Measurements from ENCODE around the gene CFAP97.
"Not testable (repeated sequence)": the region's sequence is repeated elsewhere in the genome, so short reads cannot be mapped to it uniquely, and the experiment has no call there.

The CFAP97 gene

DNA sequence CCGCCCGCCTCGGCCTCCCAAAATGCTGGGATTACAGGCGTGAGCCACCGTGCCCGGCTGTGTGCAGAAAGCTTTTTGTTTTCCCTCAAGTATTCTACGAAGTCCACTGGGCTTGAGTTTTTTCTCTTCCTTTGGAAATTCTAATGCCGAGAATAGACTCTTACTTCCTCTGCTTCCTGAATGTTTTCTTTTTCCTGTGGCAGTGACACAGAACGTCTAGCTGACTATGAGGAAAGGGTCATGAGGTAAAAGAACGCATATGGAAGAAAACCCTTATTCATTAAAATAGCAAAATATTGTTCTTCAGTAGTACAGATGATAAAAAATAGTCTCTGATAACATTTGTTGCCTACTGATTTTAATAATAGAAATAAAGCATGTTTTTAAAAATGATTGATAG, 65.6 kb downstream of the CFAP97 start:
- DNase-seq = no peak

DNA sequence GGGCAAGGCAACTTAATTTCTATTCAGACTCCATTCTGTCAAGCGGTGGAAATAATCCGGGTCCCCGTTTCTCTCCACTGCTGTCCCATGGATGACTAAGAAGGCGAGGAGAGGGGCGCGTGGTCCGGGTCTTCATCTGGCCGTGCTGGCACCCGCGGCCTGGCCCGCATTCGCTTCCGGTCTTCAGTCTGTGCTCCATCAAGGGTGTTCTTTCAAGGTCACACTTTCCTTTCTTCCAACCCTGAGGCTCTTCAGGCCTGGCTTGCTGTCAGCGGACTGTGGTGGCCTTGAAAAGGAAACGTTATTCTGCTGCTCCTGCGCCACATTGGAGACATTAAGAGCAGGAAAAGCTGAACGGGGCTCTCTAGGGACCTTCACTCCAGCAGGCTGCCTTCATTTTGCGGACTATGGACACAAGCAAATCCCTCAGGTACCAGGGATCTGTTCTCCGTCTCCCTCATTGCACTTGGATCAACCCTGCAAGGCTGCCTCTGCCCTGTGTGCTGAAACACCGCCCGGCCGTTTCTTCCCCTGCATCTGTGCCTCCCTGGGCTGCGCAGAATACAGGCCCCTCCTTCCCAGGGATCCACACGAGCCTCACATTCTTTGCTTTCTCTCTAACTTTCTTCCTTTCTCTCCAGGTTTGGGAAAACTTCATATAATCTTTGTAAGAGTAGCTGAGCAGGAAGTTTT, 66.4 kb downstream of the CFAP97 start:
- no peak for DNase-seq

DNA sequence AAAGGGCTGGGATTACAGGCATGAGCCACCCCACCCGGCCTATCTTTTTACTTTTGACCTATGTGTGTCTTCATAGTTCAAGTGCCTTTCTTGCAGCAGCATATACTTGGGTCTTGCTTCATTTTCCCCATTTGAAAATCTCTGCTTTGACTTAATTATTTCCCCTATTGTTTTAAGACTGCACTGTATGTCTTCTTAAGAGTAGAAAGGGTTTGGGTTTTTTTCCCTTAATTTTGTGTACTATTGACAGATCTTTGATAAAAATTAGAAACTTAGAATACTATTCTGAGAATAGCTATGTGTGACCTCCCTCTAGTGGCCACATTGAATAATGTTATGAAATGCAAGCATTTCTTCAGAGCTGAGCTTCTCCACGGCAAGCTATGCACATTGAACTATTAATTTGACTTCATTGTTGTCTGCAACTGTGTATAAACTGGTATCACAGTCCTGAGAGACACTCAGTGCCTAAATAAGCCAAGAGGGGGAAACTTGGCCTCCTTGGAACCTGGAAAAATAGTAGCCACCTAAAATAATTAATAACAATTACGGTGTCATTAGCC, 69.4 kb downstream of the CFAP97 start:
- peak in 1 of 2 donors; percentile 57 for DNase-seq

DNA sequence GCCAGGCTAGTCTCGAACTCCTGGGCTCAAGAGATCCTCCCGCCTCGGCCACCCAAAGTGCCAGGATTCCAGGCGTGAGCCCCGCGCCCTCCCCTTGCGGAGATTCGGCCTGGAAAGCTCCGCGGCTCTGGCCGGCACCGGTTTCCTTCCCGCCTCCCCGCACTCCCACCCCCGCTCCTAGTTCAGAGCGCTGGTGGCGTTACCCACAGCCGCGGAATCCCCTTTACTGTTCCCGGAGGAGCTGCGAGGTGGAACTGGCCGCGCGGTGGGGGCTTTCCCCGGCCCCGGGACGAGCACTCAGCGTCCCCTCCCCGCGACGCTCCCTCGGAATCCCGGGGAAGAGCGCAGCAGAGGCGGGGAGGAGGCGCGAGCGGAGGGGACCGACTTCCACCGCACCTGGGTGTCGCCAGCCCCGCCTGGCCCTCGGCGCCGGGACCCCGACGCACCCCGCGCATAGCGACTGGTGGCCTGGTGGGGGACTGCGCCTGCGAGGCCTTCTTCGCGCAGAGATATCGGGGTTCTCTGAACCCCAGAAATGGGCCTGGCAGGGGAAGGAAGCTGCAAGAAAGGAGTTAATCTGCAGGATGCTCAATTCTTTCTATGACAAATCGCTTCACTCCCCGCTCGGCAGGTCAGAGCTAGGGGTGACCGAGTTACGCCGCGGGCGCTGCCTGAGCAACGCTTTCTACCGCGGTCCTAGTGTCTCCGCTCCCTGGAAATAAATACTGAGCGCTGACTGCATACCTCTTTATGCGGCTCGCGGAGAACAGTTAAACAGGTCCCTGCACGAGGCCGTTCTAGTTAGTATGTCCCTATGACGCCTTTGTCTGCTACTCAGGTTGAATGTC, 75.3 kb downstream of the CFAP97 start:
- DNase-seq = peak; percentile 8 to 22

DNA sequence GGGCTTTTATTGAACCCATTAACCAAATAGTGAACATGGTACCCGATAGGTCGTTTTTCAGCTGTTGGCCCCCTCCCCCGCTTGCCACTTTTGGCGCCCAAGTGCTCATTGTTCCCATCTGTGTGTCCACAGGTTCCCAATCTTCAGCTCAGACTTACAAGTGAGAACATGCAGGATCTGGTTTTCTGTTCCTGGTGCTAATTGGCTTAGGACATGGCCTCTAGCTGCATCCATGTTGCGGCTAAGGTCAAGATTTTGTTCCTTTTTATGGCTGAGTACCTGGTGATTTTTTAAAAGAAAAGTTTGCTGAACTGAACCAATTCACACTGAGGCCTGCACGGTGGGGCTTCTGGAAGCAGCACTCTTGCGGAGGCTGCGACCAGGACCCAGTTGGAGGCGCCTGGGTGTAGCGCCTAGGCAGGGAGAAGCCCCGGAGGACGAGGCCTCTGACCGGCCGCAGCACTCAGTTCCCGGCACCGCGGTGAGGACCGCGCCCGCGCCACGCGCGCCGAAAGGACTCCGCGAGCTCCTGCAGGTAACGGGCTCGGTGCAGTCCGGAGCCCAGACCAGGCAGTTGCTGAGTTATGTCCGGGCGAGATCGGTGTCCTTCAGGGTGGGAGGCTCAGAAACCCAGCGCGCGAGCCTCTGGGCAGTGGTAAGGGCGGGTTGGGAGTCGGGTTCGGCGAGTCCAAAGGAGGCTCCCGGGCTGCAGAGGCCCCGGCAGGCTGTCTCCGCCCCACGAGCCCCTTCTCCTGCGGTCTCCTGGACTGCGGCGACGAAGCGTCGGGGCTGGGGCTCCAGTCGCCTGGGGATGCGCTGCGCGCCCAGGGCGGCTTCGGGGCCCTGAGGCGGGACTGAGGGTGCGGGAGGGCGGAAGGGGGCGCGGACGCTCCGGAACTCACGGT, 76.5 kb downstream of the CFAP97 start:
- no peak for DNase-seq

DNA sequence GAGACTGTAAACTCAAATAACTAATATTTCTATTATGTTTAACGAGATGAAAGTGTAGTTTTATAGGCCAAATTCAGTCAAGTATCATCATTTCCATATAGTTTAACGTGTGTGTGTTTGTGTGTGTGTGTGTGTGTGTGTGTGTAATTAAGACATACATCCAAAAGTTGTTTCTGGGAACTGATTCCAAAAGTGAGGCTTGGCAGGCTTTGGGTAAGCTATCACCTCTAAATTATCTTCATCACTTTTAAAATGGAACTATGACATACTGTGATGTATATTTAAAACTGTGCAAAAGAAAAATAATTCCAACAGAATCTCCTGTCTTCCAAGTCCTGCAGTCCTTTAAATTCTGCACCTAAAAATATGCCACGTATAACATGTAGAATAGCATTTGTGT, 79.8 kb downstream of the CFAP97 start:
- DNase-seq = no peak

DNA sequence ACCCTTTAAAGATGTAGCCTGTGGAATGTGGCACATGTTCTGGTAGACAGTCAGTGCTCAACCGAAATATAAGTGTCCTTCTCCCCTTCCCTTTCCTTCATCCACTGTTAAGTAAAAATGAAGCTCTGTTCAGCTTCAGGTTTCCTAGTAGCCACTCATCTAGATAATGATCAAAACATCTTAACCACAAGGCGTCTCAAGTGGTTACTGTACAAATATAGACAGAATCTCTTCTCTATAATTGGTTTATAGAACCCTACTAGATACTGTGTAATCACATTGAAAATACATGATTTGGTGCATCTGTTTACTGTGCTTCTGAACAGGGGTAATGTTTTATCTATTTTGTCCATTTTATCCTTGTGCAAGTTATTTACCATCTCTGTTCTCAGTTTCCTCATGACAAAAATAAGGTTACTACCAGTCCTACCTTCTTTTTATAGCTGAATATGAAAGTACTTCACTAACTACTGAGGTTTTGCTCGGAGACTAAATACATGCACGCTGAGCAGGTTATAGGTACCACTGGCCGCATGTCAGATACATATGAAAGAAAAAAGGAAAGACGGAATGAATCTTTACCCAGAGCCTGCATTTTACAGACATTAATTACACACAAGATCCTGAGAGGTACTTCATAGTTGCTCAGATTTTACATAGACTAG, 81.0 kb downstream of the CFAP97 start:
- DNase-seq = no peak

DNA sequence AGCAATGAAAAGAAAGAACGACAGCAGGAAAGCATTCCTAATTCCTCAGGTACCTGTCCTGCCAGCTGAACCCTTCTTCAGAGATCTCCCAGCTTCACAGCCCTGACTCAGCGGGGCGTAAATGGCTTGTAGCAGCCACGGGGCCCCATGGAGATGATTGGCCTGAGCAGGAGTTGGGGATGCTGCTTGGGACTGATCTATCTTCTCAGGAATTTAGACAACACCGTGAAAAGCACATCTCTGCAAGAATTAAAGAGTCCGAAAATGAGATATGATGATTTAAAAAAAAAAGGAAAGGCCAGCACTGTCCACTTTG, 83.2 kb downstream of the CFAP97 start:
- no peak for DNase-seq

DNA sequence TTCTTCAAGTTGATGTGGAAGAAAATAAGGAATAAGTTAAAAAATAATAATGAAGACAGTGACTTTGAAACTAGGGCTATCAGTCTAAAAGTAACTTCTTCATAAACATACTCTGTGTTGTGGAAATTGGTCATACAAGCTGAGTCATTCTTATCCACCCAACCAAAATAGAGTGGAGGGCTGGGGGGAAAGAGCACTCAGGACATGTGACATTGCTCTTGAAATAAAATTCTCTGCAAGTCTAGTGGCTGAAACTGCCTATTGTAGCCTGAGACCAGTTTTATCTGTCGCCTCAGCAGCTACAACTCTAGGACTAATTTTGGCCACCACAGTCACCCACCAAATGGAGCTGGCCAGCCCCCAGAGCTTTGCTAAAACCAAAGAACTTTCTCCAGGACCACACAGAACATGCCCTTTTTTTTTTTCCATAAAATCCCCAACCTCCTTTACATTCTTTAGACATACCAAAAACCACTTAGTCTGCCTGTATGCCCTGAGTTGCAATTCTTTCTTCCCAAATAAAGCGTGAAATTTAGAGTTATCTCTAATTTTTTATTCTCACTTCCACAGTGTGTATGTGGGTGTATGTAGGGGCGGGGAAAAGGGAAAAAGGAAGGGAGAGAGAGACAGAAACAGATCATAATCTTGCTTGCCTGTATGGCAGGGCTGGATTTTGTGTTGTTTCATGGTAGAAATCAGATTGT, 83.7 kb downstream of the CFAP97 start:
- DNase-seq = no peak

DNA sequence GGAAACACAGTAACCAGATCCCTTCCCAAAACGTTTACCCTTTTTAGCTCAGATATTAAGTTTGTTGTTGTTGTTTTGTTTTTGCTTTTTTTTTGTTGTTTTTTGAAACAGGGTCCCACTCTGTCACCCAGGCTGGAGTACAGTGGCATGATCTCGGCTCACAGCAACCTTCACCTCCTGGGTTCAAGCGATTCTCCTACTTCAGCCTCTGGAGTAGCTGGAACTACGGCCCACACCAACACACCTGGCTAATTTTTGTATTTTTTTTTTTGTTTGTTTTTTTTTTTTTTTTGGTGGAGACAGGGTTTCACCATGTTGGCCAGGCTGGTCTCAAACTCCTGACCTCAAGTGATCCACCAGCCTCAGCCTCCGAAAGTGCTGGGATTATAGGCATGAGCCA, 84.3 kb downstream of the CFAP97 start:
- DNase-seq = not testable (repeated sequence)

DNA sequence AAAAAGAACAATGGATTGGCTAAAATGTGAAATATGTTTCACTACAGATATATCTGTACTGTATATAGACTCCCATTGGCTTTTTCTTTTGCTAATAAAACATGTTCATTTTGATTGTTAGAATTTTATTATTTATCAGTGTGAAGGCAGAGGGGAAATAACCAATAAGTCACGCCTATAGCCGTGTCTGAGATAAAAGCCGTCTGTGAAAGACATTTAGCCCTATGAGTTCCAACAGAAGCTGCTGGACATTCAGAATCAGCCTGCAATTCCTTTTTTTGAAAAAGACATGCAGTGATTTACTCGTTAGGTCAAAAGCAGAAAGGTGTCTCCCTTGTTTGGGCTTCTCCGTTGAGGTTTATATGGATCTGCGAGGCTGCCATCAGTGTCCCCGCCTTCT, 84.9 kb downstream of the CFAP97 start:
- no peak for DNase-seq

DNA sequence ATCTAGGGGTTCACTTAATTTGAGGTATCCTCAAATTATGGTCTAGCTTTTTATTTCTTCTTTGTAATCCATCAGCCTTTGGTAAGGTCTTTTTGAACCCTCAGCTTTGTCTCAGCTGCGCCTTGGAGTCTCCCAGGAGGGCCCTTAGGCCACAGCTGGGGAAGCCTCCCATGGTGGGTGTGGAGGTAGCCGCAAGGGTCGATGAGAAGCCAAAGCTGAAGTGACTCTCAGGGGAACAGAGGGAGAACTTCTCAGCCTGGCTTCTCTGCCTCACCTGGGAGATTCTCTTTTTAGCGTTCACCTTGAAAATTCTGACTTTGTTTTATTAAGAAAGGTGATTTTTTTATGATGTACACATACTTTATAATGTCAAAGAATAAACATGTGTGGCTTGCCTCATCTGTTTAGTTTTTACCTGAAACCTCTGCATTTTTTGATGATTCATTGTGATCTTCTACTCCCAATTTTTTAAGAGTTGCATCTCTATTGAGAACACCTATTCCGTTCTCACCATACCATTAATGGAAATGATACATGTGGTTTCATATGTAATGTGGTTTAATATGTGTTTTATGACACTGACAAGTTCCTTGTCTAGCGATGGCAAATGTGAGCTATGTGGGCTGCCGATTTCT, 86.4 kb downstream of the CFAP97 start:
- no peak for DNase-seq

DNA sequence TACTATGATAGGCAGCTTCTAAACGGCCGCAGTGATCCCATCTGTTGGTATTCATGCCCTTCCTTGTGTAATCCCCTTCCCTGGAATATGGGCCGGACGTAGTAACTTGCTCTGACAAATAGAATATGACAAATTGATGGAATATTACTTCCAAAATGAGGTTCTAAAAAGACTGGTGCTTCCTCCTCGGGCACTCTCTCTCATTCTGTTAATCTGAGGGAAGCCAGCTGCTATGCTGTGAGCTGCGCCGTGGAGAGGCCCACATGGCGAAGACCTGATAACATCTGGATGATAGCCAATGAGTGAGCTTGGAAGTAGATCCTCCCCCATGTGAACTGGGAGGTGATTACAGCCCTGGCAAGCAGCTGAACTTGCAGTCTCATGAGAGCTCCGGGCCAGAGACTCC, 88.0 kb downstream of the CFAP97 start:
- no peak for DNase-seq

DNA sequence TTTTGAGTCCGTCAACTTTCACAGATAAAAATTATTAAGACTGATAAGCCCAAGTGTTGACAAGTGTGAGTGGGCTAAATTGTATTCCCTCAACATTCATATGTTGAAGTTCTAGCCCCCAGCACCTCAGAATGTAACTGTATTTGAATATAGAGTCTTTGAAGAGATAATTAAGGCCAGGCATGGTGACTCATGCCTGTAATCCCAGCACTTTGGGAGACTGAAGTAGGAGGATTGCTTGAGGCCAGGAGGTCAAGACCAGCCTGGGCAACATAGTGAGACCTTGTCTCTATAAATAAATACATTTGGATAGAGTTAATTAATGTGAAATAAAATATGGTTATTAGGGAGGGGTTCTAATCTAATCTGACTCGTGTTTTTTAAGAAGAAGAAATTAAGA, 90.5 kb downstream of the CFAP97 start:
- DNase-seq = no peak

DNA sequence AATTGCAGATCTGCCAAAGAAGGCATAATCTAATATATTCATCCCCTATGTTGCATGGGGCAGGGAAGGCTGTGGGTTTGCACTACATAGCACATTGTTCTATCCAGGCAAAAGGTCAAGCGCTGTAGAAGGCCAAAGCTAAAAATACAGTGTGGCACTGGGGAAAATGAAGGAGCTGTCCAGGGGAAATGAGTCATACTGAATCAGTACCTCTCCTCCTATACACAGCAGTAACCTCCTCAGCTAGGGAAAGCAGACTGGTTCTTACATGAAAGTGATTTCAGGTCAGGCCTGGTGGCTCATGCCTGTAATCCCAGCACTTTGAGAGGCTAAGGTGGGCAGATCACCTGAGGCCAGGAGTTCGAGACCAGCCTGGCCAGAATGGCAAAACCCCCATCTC, 91.7 kb downstream of the CFAP97 start:
- no peak for DNase-seq

DNA sequence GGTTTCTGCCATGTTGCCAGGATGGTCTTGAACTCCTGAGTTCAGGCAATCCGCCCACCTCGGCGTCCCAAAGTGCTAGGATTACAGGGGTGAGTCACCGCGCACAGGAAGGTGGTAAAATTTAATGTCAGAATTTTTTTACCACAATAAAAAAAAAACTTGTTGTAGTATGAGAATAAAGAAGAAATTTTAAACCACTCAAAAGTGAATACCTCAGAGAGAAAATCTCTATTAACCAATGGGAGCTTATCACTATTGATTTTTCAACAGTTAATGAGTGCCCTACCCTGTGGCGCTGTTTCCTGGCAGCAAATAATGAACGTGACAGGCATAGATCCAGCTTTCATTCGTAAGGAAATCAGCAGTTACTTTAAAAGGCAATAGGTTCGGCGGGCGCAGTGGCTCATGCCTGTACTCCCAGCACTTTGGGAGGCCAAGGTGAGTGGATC, 93.4 kb downstream of the CFAP97 start:
- DNase-seq = no peak

DNA sequence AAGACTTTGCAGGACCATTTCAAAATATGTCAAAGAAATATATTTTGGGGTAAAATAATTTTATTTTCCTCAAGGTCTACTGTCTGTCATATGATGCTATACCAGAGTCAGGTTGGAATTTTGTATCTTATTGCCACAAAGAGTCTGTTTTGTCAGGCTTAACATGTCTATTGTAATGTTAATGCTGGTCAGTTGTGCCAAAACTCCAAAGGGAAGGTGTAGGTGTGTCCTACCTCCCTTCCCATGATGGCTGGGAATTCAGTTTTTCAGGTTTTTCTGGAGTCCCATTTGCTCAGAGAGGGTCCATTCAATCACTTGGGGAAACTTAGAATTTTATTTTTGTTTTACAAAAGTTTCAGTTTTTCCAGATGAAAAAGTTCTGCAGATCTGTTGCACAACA, 94.1 kb downstream of the CFAP97 start:
- DNase-seq = no peak
